ENCODE measurements around the gene GRIA1.

The GRIA1 gene

GRCh38 chr5:153752890-153753289 lies 262.4 kb downstream of the GRIA1 start:
- no peak overlapping the region for H4K91ac ChIP-seq (ENCODE audit: low read length)
- no peak overlapping the region for H3K18ac ChIP-seq (ENCODE audit: low read depth in 1 of 2, low read length in 2 of 2)
- no peak overlapping the region for H3K27ac ChIP-seq (ENCODE audit: low read length, poor library complexity, severe bottlenecking)
- H3K27me3 ChIP-seq (ENCODE audit: control insufficient read depth in 1 of 2, insufficient read depth in 1 of 2, low read length in 2 of 2): no peaks in the 10 kb centered on the region
- no peaks in the 10 kb centered on the region for H3K9me3 ChIP-seq (ENCODE audit: control insufficient read depth, low read length)
- H3K4ac ChIP-seq (ENCODE audit: low read depth in 1 of 2, low read length in 2 of 2): no peak overlapping the region
- H4K8ac ChIP-seq (ENCODE audit: low read length): no peak overlapping the region
- H2AFZ ChIP-seq (ENCODE audit: low read depth, low read length): no peak overlapping the region
- H3K4me2 ChIP-seq (ENCODE audit: low read length, poor library complexity, severe bottlenecking): no peak overlapping the region
- no peaks in the 10 kb centered on the region for H3K4me1 ChIP-seq (ENCODE audit: control insufficient read depth, insufficient read depth, low read depth, low read length)
- H2BK5ac ChIP-seq (ENCODE audit: low read depth, low read length, poor library complexity, severe bottlenecking): no peak overlapping the region
- H2BK120ac ChIP-seq (ENCODE audit: low read depth, low read length): no peak overlapping the region
- no peak overlapping the region for H2AK5ac ChIP-seq (ENCODE audit: low read length, severe bottlenecking)
- H3K9ac ChIP-seq (ENCODE audit: low read length): no peak overlapping the region
- no peak overlapping the region for H2BK12ac ChIP-seq (ENCODE audit: low read length in 2 of 2)
- H2BK15ac ChIP-seq (ENCODE audit: low read depth, poor library complexity, severe bottlenecking): no peak overlapping the region
- H3K23ac ChIP-seq (ENCODE audit: low read length in 2 of 2): no peak overlapping the region
- H3K79me1 ChIP-seq (replicated peaks; ENCODE audit: low read length, poor library complexity, severe bottlenecking): no peaks in the 10 kb centered on the region
- no peak overlapping the region for H3K14ac ChIP-seq (ENCODE audit: low read length in 2 of 2)
- no peaks in the 10 kb centered on the region for H3K36me3 ChIP-seq (ENCODE audit: control insufficient read depth in 1 of 2, insufficient read depth in 2 of 2, low read depth in 1 of 2, low read length in 2 of 2)
- no peak overlapping the region for H3K4me3 ChIP-seq (ENCODE audit: insufficient read depth in 1 of 2, low read depth in 1 of 2, low read length in 2 of 2)
- no peak for DNase-seq

- Histone ChIP-seq H3K79me1 (replicated peaks; ENCODE audit: low read length, poor library complexity, severe bottlenecking) (no peaks in the 10 kb centered on the region), H2BK120ac (ENCODE audit: low read depth, low read length) (no peak overlapping the region), H2BK5ac (ENCODE audit: low read depth, low read length, poor library complexity, severe bottlenecking) (no peak overlapping the region), H3K36me3 (ENCODE audit: control insufficient read depth in 1 of 2, insufficient read depth in 2 of 2, low read depth in 1 of 2, low read length in 2 of 2) (no peaks in the 10 kb centered on the region), H2AK5ac (ENCODE audit: low read length, severe bottlenecking) (no peak overlapping the region), H2AFZ (ENCODE audit: low read depth, low read length) (no peak overlapping the region), H4K8ac (ENCODE audit: low read length) (no peak overlapping the region), H2BK12ac (ENCODE audit: low read length in 2 of 2) (no peak overlapping the region), H3K27ac (ENCODE audit: low read length, poor library complexity, severe bottlenecking) (no peak overlapping the region), H3K23ac (ENCODE audit: low read length in 2 of 2) (no peak overlapping the region), H3K4ac (ENCODE audit: low read depth in 1 of 2, low read length in 2 of 2) (no peak overlapping the region), H2BK15ac (ENCODE audit: low read depth, poor library complexity, severe bottlenecking) (no peak overlapping the region), H3K27me3 (ENCODE audit: control insufficient read depth in 1 of 2, insufficient read depth in 1 of 2, low read length in 2 of 2) (no peaks in the 10 kb centered on the region), H3K4me1 (ENCODE audit: control insufficient read depth, insufficient read depth, low read depth, low read length) (no peaks in the 10 kb centered on the region), H3K18ac (ENCODE audit: low read depth in 1 of 2, low read length in 2 of 2) (no peak overlapping the region), H3K14ac (ENCODE audit: low read length in 2 of 2) (no peak overlapping the region), H4K91ac (ENCODE audit: low read length) (no peak overlapping the region), H3K4me2 (ENCODE audit: low read length, poor library complexity, severe bottlenecking) (no peak overlapping the region), H3K9me3 (ENCODE audit: control insufficient read depth, low read length) (no peaks in the 10 kb centered on the region), H3K4me3 (ENCODE audit: insufficient read depth in 1 of 2, low read depth in 1 of 2, low read length in 2 of 2) (no peak overlapping the region), H3K9ac (ENCODE audit: low read length) (no peak overlapping the region)
- no peak for DNase-seq
- 74% methylated on average over 2 of the region's 4 CpGs for WGBS
These were observed 263.4 kb downstream of the GRIA1 start for GRCh38 chr5:153753645-153754432.

GRCh38 chr5:153755913-153756500 lies 265.5 kb downstream of the GRIA1 start:
- H3K4ac ChIP-seq (ENCODE audit: low read depth in 1 of 2, low read length in 2 of 2): no peak overlapping the region
- 96% methylated on average over 1 of the region's 1 CpG for WGBS

GRCh38 chr5:153756540-153756939 lies 266.1 kb downstream of the GRIA1 start:
- Histone ChIP-seq H3K9me3 (ENCODE audit: control insufficient read depth, low read length) (no peaks in the 10 kb centered on the region), H4K8ac (ENCODE audit: low read length) (no peak overlapping the region), H2BK12ac (ENCODE audit: low read length in 2 of 2) (no peak overlapping the region), H3K4me3 (ENCODE audit: insufficient read depth in 1 of 2, low read depth in 1 of 2, low read length in 2 of 2) (no peak overlapping the region), H4K91ac (ENCODE audit: low read length) (no peak overlapping the region), H3K4me1 (ENCODE audit: control insufficient read depth, insufficient read depth, low read depth, low read length) (no peaks in the 10 kb centered on the region), H3K23ac (ENCODE audit: low read length in 2 of 2) (no peak overlapping the region), H2BK5ac (ENCODE audit: low read depth, low read length, poor library complexity, severe bottlenecking) (no peak overlapping the region), H3K14ac (ENCODE audit: low read length in 2 of 2) (no peak overlapping the region), H3K4ac (ENCODE audit: low read depth in 1 of 2, low read length in 2 of 2) (no peak overlapping the region), H3K18ac (ENCODE audit: low read depth in 1 of 2, low read length in 2 of 2) (no peak overlapping the region), H3K79me1 (replicated peaks; ENCODE audit: low read length, poor library complexity, severe bottlenecking) (no peaks in the 10 kb centered on the region), H3K36me3 (ENCODE audit: control insufficient read depth in 1 of 2, insufficient read depth in 2 of 2, low read depth in 1 of 2, low read length in 2 of 2) (no peaks in the 10 kb centered on the region), H3K9ac (ENCODE audit: low read length) (no peak overlapping the region), H2BK120ac (ENCODE audit: low read depth, low read length) (no peak overlapping the region), H3K27ac (ENCODE audit: low read length, poor library complexity, severe bottlenecking) (no peak overlapping the region), H2AK5ac (ENCODE audit: low read length, severe bottlenecking) (no peak overlapping the region), H2BK15ac (ENCODE audit: low read depth, poor library complexity, severe bottlenecking) (no peak overlapping the region), H3K4me2 (ENCODE audit: low read length, poor library complexity, severe bottlenecking) (no peak overlapping the region), H2AFZ (ENCODE audit: low read depth, low read length) (no peak overlapping the region), H3K27me3 (ENCODE audit: control insufficient read depth in 1 of 2, insufficient read depth in 1 of 2, low read length in 2 of 2) (no peaks in the 10 kb centered on the region)
- WGBS: 88% methylated on average over 2 of the region's 2 CpGs
- DNase-seq: peak; percentile 12

More at GRCh38 chr5:153755913-153756500, 265.5 kb downstream of the GRIA1 start:
- H3K27ac ChIP-seq (ENCODE audit: low read length, poor library complexity, severe bottlenecking): no peak overlapping the region
- no peak overlapping the region for H2AFZ ChIP-seq (ENCODE audit: low read depth, low read length)
- H2AK5ac ChIP-seq (ENCODE audit: low read length, severe bottlenecking): no peak overlapping the region
- H3K14ac ChIP-seq (ENCODE audit: low read length in 2 of 2): no peak overlapping the region
- no peak overlapping the region for H2BK120ac ChIP-seq (ENCODE audit: low read depth, low read length)
- H2BK12ac ChIP-seq (ENCODE audit: low read length in 2 of 2): no peak overlapping the region
- H3K9ac ChIP-seq (ENCODE audit: low read length): no peak overlapping the region
- no peaks in the 10 kb centered on the region for H3K79me1 ChIP-seq (replicated peaks; ENCODE audit: low read length, poor library complexity, severe bottlenecking)
- H4K8ac ChIP-seq (ENCODE audit: low read length): no peak overlapping the region
- H3K9me3 ChIP-seq (ENCODE audit: control insufficient read depth, low read length): no peaks in the 10 kb centered on the region
- H3K23ac ChIP-seq (ENCODE audit: low read length in 2 of 2): no peak overlapping the region
- no peak overlapping the region for H3K4me3 ChIP-seq (ENCODE audit: insufficient read depth in 1 of 2, low read depth in 1 of 2, low read length in 2 of 2)
- no peak overlapping the region for H4K91ac ChIP-seq (ENCODE audit: low read length)
- H2BK15ac ChIP-seq (ENCODE audit: low read depth, poor library complexity, severe bottlenecking): no peak overlapping the region
- H3K4me1 ChIP-seq (ENCODE audit: control insufficient read depth, insufficient read depth, low read depth, low read length): no peaks in the 10 kb centered on the region
- H3K36me3 ChIP-seq (ENCODE audit: control insufficient read depth in 1 of 2, insufficient read depth in 2 of 2, low read depth in 1 of 2, low read length in 2 of 2): no peaks in the 10 kb centered on the region
- H3K27me3 ChIP-seq (ENCODE audit: control insufficient read depth in 1 of 2, insufficient read depth in 1 of 2, low read length in 2 of 2): no peaks in the 10 kb centered on the region
- H3K4me2 ChIP-seq (ENCODE audit: low read length, poor library complexity, severe bottlenecking): no peak overlapping the region
- no peak overlapping the region for H2BK5ac ChIP-seq (ENCODE audit: low read depth, low read length, poor library complexity, severe bottlenecking)
- H3K18ac ChIP-seq (ENCODE audit: low read depth in 1 of 2, low read length in 2 of 2): no peak overlapping the region
- DNase-seq: no peak
